ENCODE measurements around the gene GNPDA1.

GNPDA1 gene

DNA sequence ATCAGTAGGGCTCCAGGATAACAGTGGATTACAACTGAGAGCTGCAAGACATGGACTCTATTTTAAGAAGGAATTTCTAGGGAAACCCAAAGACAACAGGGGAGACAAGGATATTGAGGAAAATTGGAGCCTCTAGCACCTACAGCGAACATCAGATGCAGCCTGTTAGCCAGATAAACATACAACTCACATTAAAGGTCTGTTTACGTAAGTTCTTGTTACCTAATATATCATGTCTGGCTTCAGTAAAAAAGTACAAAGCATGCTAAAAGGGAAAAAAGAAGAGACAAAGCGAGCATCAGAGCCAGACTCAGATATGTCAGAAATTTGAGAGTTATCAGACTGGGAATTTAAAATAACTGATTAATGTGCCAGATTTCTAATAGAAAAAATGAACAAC lies 17.2 kb downstream of the GNPDA1 start:
- no peak overlapping the region for H3K4me3 ChIP-seq (ENCODE audit: low read depth, low read length)

DNA sequence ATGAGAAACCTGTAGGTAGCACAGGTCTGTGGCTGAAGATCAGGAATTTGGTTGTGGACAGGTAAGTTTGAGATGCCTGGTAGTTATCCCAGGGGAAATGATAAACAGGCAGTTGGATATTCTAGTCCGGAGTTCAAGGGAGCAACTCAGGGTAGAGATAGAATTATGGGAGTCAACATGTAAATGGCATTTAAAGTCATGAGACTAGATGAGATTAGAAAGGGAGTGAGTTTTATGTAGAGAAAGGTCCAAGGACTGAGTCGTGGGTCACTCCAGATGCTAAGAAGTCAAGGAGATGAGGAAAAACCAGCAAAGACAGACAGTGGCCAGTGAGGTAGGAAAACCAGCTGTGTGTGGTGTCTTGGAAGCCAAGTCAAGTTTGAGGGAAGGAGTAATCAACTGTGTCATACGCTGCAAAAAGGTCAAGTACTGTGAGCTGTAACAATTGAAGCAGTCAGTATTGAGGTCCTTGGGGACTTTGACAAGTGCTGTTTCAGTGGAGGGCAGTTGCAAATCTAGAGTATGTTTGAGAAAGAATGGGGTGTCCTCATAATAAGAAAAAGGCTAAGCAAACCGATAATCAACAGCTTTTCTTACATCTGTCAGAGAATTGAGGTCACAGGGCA lies 18.2 kb downstream of the GNPDA1 start:
- H3K4me3 ChIP-seq (ENCODE audit: low read depth, low read length), result no peak overlapping the region

DNA sequence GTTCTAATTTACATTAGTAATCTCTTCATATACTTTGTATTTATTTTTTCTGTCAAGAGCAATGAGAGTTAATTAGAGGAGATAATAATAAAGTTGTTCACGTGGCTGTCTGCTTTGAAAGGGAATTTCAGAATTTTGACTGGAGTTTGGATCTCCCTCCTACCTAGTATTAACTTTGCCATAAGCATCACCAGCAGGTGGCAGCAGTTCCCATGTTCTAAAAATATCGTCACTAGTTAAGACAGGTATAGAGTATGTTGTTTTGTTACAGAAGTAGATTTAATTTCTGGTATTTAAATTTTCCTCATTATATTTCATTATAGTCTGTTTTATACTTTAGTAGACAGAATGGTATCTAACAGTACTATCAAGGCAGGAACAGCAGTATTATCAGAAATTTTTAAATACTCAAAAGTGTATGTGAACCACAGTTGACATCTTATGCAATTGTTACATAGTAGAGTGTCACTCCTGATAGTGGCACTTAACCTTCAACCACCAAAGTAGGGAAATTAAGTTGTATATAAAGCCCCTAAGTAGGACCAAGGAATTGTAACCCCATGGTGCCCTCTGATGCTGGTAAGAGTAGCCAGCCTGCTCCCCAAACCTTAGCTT lies 20.4 kb downstream of the GNPDA1 start:
- H3K4me3 ChIP-seq (ENCODE audit: low read depth, low read length), result no peak overlapping the region

DNA sequence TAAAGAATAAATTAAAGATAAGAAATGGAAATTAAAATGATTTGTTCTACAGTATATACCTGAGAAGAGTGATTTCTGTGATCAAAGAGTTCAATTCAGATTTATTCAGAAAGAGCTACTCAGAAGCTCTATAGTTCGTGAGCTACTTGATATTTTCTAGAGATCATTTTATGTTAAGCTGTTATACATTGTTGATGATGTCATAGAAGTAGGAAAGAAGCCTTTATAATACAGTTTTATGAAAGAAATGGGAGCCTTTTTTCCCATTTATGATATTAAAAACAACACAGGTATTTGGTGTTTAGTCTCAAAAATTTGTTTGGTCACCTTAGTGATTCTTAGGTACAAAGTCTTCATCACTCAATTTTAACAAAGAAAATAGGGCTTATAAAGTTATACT lies 23.1 kb downstream of the GNPDA1 start:
- H3K4me3 ChIP-seq (ENCODE audit: low read depth, low read length), result no peak overlapping the region

DNA sequence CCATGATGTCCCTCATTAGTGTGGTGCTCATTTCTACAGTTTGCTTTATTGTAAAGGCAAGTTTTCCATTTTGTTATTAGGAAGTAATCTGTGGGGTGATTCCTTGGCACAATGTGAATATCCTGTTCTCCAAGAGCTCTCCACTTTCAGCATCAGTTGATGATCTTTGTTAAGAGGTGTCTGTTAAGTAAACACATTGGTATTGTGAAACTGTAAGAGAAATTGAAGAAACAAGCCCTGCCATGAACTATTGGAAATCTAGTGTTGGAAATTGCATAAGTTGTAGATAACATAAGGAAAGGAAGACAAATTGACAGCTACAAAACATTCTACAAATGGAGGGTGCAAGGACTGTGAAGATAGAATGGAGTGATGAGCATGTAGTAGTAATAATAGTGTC lies 26.8 kb downstream of the GNPDA1 start:
- H3K4me3 ChIP-seq (ENCODE audit: low read depth, low read length), result no peak overlapping the region

DNA sequence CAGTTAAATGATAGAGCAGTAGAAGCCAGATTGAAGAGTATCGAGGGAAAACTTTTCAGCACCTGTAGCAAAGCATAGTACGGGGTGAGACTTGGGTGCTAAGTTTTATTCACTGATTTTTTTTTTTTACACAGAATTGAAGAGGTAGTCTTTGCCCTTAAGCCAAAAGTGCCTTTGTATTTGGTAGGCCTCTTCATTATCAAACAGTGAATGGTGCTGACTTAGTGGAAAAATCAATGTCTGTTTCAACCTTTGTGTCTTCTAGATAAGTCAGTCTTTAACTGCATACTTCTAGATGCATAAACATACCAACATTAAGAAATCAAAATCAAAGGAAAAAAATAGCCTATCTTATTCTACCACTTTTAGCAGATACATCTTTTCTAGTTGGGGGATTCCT lies 30.2 kb downstream of the GNPDA1 start:
- no peak overlapping the region for H3K4me3 ChIP-seq (ENCODE audit: low read depth, low read length)

DNA sequence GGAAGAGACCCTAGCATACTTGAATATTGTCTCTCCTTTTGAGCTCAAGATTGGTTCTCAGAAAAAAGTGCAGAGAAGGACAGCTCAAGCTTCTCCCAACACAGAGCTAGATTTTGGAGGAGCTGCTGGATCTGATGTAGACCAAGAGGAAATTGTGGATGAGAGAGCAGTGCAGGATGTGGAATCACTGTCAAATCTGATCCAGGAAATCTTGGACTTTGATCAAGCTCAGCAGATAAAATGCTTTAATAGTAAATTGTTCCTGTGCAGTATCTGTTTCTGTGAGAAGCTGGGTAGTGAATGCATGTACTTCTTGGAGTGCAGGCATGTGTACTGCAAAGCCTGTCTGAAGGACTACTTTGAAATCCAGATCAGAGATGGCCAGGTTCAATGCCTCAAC lies 34.4 kb downstream of the GNPDA1 start:
- H3K4me3 ChIP-seq (ENCODE audit: low read depth, low read length), result no peak overlapping the region

DNA sequence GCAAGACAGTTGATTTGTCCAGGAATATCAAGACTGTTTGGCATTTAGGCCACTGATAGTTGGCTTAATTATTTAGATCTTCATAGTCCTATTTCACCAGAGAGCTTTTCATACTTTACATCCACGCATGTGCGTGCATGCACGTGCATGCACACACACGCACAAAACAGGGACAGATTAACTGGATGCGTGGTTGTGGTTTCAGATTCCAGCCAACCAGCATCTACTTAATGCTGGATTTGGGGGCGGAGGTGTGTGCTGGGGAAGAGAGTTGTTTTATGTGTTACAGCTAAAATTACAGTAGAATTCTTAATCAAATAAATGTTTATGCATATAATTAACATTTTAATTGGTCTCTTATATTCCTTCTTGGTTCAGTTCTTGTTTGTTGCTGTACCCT lies 36.7 kb downstream of the GNPDA1 start:
- no peak overlapping the region for H3K4me3 ChIP-seq (ENCODE audit: low read depth, low read length)

DNA sequence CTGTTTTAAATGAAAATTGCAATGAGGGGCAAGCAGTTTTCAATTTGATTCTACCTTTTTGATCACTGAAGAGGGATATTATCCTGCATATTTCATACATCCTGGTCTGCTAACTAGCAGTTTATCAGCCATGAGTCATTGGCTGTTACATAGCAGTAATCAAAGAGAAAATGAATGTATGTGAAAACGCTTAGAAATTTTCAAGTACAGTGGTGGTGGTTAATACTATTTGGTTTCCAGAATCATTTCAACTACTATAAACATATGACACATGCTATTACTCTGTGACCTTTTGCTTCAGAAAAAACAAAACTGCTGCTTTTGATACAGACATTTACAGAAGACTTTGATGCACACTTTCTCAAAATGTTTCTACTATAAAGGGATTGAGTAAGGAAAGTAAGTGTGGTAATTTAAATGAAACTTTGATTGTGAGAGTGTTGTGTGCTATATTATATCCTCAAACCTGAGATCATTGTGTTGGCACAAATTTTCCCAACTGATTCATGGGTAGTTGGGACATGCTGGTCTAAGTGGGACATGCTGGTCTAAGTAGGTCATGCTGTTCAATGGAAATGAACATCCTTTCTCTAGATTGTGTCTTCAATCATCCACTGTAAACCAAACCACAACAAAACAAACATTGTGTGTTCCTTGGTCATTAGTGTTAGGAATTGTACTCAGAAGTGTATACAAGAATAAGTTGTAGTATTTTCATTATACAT lies 38.8 kb downstream of the GNPDA1 start:
- H3K4me3 ChIP-seq (ENCODE audit: low read depth, low read length), result no peak overlapping the region

DNA sequence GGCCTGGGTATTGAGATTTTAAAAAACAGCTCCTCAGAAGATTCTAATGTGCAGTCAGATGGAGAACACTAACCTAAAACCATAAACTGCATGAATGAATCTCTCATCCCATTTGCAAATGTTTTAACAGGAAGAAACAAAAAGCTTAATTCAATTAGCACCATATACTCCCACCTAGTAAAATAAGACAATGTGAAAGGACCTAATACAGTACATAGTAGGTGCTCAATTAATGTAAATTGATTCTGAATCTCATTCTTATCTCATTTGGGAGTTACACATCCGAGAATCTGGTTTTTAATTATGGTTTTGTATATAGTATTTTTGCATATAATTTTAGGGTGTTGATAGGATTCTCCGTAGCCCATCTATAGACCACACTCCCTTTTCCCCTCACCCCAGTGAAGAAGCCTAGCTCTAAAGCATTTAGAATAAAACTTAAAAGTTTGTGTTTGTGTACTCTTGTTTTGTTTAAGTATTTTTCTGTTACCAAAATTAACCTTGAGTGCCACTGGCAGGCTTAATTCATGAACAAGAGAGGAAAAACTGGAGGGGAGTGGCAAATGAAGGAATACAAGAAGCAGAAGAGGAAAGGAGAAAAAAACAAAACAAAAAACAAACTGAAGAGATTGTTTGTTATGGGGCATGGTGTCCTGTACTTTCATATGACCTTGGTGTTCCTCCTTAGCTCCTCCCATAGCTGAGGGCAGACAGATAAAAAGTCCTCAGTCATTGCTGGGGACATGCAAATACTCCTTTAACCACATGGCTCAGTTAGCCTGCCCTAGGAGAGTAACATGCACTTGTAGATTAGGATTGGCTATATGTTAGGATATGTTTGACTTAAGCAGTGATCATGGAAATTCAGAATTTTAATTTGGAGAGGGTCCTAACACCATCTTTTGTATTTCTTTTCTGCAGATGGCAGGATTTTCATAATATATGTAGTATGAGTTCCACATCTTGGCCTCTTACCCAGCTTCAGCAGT lies 42.8 kb downstream of the GNPDA1 start:
- peak overlapping the region; percentile 71 for H3K4me3 ChIP-seq (ENCODE audit: low read depth, low read length)

DNA sequence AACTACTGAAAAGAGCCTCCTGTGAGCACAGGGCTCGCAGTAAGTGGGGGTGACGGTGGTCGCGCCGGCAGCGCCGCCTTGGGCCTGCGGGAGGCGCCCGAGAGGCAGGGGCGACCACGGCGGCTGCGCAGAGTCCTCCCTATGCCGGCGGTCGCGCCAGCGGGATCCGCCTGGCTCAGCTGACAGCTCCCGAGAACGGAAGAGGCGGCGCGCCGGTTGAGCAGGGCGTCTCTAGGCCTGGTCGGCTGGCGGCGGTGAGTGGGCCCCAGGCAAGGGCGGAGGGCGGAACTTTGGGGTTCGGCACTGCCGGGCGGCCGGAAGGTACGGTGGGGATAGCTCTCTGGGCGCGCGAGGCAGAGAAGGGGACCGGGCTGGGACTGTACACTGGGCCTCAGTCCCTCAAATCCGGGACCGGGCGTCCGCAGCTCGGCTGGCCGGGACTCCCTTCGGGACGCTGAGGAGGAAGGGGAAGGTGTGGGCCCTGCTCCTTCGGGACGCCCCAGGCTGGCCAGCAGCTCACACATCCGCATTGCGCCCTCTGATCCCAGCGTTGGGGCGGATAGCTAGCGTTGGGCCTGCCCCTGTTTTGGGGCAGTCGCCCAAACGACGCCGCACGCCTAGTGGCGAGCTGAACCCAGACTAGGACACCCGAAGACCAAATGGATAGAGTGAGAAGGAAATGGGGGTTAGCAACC lies 43.8 kb downstream of the GNPDA1 start, which contains the start of gene RNF14:
TSS of gene RNF14 (plus strand) at position 192 of the 695 bp plus-strand sequence. CDS start 4,484 bp downstream, outside the sequence.
- H3K4me3 ChIP-seq (ENCODE audit: low read depth, low read length), result peak within 1 kb of the TSS; percentile 71

DNA sequence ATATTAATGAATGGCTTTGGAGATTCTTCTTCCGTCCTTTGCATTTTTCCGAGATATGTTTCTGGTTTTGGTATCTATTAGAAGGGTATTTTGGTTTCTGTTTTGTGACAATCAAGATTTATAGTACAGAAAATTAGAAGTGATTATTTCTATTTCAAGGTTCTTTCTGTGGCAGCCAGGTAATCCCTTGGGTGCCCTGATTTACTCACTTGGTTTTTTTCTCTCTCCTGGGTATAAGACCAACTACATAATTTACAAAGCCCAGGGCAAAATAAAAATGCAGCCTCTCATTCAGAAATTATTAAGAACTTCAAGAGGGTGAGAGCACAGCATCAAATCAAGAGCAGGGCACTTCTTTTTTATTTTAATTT lies 45.9 kb downstream of the GNPDA1 start:
- no peak overlapping the region for H3K4me3 ChIP-seq (ENCODE audit: low read depth, low read length)

DNA sequence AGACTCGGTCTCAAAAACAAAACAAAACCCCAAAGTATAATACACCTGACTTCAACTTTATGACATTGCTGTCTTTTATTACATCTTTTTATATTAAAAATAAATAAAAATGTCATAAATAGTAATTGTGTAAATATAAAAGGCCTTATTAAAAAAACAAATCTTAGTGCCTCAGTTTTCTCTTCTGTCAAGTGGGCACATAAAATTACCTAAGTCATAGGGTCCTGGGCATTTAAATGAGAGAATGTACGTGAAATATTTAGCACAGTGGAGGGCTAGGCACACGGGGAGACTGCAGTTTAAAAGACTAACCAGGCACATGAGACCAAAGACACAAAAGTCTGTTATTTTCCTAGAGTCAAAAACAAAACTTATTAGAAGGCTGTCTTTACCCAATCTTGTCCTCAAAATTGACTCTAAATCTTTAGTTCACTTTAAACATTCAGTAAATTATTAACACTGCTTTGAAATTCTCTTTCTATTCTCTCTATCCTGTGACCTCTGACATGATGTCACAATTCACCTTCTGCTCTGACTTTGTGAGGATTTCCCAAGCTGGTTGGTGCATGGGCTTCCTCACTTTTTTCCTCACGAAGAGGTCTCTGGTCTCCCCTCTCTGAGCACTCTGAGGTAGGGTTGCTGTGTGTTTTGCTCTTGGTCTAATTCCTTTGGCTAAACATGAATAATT lies 46.4 kb downstream of the GNPDA1 start:
- H3K4me3 ChIP-seq (ENCODE audit: low read depth, low read length), result no peak overlapping the region

DNA sequence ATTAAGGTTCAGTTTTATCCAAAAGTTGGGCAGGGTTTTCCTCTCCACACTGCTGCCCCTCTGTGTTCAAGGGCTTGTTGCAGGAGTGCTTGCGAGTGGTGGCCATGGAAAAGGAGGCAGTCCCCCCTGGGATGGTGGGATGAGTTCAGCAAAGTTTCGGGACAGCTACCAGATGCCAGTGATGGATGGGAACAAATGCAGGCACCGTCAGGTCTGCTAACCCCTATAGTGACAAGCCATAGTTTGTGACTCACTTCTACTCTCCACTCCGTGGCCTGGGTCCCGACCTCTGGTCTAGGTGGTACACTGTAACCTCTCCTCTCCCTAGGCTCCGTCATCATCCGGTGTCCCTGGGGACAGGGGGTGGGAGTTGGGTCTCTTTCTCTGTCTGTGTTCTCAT lies 47.8 kb downstream of the GNPDA1 start:
- no peak overlapping the region for H3K4me3 ChIP-seq (ENCODE audit: low read depth, low read length)

DNA sequence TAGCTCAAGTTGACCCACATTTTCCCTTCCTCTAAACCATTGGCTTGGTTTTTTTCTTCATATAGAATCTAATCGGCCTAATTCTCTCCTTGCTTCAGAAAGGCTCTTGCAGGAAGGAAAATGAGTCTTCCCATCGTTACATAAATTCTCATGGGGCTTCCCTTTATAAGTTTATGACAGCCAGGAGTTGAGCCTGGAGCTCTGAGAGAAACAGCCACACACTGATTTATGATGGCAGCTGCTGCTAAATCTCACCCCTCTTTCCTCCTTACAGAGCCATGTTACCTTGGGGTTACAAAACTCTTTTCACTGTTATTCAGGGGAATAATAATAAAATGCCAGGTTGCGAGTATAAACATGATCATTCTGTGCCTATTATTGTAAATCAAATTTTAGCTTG lies 49.1 kb downstream of the GNPDA1 start:
- no peak overlapping the region for H3K4me3 ChIP-seq (ENCODE audit: low read depth, low read length)

DNA sequence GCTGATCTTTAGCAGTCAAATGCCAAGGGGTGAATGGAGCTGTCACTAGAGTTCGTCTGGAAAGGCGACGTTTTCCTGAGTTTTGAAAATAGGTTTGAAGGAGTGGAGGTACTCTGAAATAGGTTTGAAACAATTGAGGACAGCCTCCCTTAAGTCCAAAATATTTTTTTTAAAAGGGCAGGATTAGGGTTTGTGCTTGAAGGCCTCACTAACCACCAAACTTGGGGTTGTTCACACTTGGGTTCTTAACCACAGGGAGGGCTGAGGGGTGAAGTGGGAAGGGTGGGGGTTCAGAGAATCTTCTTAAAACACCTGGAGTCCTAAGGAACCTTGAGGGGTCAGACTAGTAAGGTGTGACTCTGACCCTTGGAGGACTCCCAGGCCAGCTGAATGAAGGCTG lies 51.4 kb downstream of the GNPDA1 start:
- H3K4me3 ChIP-seq (ENCODE audit: low read depth, low read length), result no peak overlapping the region

DNA sequence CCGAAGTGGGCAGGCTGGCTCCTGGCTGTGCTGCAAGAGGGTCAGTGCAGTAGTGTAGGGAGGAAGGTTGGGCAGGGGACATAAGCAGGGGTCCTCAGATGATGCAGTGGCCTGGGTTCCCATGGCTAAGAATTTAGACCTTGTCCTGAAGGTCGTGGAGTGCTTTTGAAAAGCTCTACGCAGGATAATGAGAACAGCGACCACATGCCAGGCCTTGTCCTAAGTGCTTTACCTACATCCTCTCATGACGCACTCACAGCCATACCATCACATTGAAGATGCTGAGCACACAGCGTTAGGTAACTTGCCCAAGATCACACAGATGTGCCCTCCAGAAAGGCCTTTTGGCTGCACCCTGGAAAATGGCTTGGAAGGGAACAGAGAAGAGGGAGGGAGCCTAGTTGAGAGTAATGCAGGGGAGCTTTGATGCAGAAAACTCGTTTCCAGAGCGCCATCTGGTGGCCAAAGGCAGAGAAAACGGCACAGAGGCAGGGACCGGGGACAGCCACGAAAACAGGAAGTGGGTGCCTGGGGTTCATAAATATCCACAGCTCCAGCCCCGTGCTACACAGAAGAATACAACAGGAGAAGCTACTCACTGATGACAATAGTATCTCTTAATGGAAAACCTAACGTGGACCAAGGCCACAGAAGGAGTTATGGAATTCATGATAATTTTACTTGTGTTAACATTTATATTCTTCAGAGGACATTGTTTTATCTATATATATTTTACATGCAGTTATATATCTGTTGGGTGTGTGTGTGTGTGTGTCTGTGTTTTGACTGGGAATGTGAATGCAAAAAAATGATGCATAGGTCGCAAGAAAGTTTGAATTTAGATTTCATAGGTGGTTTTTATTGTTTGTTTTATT lies 52.1 kb downstream of the GNPDA1 start:
- H3K4me3 ChIP-seq (ENCODE audit: low read depth, low read length), result no peak overlapping the region

DNA sequence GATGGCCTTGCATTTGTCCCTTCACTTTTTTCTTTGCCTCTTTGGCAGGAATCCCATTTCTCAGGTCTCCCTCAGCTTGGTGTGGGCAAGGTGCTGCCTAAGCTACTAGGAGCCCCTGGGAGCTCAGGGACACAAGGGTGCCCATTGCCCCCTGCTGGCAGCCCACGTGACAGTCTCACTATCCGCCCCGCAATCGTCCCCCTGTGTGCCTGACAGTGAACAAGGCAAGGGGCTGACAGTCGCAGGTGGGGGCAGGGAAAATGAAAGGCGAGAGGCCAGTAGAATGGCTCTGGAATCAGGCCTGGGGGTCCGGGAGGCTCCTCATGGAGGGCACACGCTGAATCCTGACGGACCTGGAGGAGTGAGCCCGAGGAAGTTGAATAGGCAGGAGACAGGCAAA lies 52.8 kb downstream of the GNPDA1 start:
- no peak overlapping the region for H3K4me3 ChIP-seq (ENCODE audit: low read depth, low read length)

DNA sequence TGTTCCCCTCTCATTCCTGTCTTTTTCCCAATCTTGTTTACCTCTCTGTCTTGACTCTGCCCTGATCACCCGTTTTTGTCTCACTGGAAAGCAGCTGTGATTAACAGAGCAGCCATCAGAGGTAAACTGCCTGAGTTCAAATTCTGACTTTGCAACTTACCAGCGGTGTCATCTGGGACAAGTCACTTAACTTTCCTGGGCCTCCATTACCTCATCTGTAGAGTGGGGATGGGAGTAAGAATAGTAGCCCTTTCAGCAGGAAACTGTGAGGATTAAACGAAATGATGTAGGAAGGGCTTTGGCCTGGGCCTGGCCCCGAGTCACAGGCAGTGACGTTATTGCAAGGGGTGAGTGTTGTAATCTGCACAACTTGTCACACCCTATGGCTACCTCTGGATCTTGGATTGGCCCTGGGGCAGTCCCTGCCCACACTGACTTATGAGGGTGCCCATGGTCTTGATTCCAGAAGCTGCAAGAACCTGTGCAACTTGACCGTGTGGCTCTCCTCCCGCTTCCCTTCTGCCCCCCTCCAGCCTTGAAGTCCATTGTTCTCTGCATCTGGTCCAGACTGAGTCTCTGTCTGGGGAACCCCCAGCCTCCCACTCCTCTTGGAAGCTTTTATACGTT lies 54.2 kb downstream of the GNPDA1 start:
- H3K4me3 ChIP-seq (ENCODE audit: low read depth, low read length), result no peak overlapping the region

Data from iPS-11a (cell line).